SU-DHL-6 (cell line): Measurements from ENCODE around the gene MYO6.

Experiments used
- H2AFZ ChIP-seq: fragments of 200-600 bp; sonication (generic); 2 replicates; pipeline ENCODE4 v1.6.1; 2014; ENCODE audit warnings: low read depth, mild to moderate bottlenecking, moderate library complexity, mixed read lengths, antibody characterized with exemption, low read length; ENCODE audit not compliant: severe bottlenecking
- H3F3A ChIP-seq: fragments of 200-600 bp; shearing (Covaris generic); 2 replicates; pipeline ENCODE4 v1.6.0; 2016; ENCODE audit warnings: antibody characterized with exemption, mild to moderate bottlenecking; ENCODE audit not compliant: insufficient read depth
- H3K27ac ChIP-seq: fragments of 200-600 bp; sonication (generic); 2 replicates; pipeline ENCODE4 v1.5.1; 2016; ENCODE audit warnings: low read depth, mild to moderate bottlenecking, low read length, moderate library complexity, mixed read lengths
- H3K27me3 ChIP-seq: fragments of 200-600 bp; sonication (generic), shearing (Covaris generic); 2 replicates; pipeline ENCODE4 v1.6.0; 2014; ENCODE audit warnings: mild to moderate bottlenecking, low read length
- H3K36me3 ChIP-seq: fragments of 200-600 bp; sonication (generic); 2 replicates; pipeline ENCODE4 v1.6.1; 2014; ENCODE audit warnings: mild to moderate bottlenecking, low read length, mixed read lengths
- H3K4me2 ChIP-seq: fragments of 300-600, 200-600 bp; shearing (Covaris generic), sonication (generic); 2 replicates; pipeline ENCODE4 v1.6.0; 2014; ENCODE audit warnings: low read length, low read depth, mild to moderate bottlenecking; ENCODE audit not compliant: poor library complexity, severe bottlenecking
- H3K4me3 ChIP-seq: fragments of 200-600 bp; sonication (generic); 2 replicates; pipeline ENCODE4 v1.5.1; 2014; ENCODE audit warnings: antibody characterized with exemption, low read length, mild to moderate bottlenecking, mixed read lengths; ENCODE audit not compliant: insufficient read depth, poor library complexity, severe bottlenecking
- H3K79me2 ChIP-seq: fragments of 200-600 bp; sonication (generic); 2 replicates; pipeline ENCODE4 v1.6.1; 2014; ENCODE audit warnings: mild to moderate bottlenecking, low read length, moderate library complexity; ENCODE audit not compliant: insufficient read depth
- H3K9ac ChIP-seq: fragments of 200-600 bp; sonication (generic); 2 replicates; pipeline ENCODE4 v1.7.0; 2014; ENCODE audit warnings: mild to moderate bottlenecking, low read length
- H3K9me2 ChIP-seq: fragments of 200-600 bp; sonication (generic); replicated peaks from 2 replicates; pipeline ENCODE4 v1.6.1; 2014; ENCODE audit warnings: low read length; ENCODE audit not compliant: insufficient read depth
- H3K9me3 ChIP-seq: fragments of 200-600 bp; sonication (generic); 2 replicates; pipeline ENCODE4 v1.6.1; 2014; ENCODE audit warnings: low read length, mixed read lengths; ENCODE audit not compliant: insufficient read depth
- H4K20me1 ChIP-seq: fragments of 200-600 bp; sonication (generic); 2 replicates; pipeline ENCODE4 v1.6.1; 2014; ENCODE audit warnings: low read depth, mild to moderate bottlenecking, antibody characterized with exemption, low read length, moderate library complexity, mixed read lengths
- CTCF ChIP-seq: fragments of 200-600 bp; sonication (generic); IDR thresholded peaks from one replicate; pipeline ENCODE4 v1.5.1; 2017; ENCODE audit warnings: antibody characterized with exemption, mild to moderate bottlenecking, low read length, moderate library complexity; ENCODE audit not compliant: insufficient read depth, poor library complexity, severe bottlenecking
- EZH2phosphoT487 ChIP-seq: fragments of 200-600 bp; sonication (generic), shearing (Covaris generic); conservative IDR thresholded peaks from 2 replicates; pipeline ENCODE4 v1.6.1; 2018; ENCODE audit warnings: mild to moderate bottlenecking, antibody characterized with exemption, low read length, moderate library complexity, mixed read lengths

MYO6 gene

GRCh38 chr6:75791881-75792280, 42.8 kb downstream of the MYO6 start:
- no peak for TF ChIP-seq EZH2phosphoT487
- TF ChIP-seq CTCF: no peak
- Histone ChIP-seq H3F3A (0 out of 2 replicates have a peak, but pooled peaks cover 2% of the 10 kb centered on the region), H3K27me3 (no peaks in the 10 kb centered on the region), H3K9me3 (no peaks in the 10 kb centered on the region), H3K4me2 (no peak overlapping the region), H3K9me2 (no peaks in the 10 kb centered on the region), H3K79me2 (no peaks in the 10 kb centered on the region), H3K36me3 (no peaks in the 10 kb centered on the region), H3K27ac (no peak overlapping the region), H3K4me3 (no peak overlapping the region), H4K20me1 (peaks cover 7% of the 10 kb centered on the region; the same call in 1 of the 2 replicates), H3K9ac (no peak overlapping the region), H2AFZ (no peak overlapping the region)

GRCh38 chr6:75794351-75794846, 45.4 kb downstream of the MYO6 start:
- no peak overlapping the region for H2AFZ ChIP-seq
- no peak for TF ChIP-seq CTCF
- no peak for TF ChIP-seq EZH2phosphoT487
- 0 out of 2 replicates have a peak, but pooled peaks cover 2% of the 10 kb centered on the region for H3F3A ChIP-seq
- no peaks in the 10 kb centered on the region for H3K79me2 ChIP-seq
- H3K9me2 ChIP-seq: no peaks in the 10 kb centered on the region
- H3K27ac ChIP-seq: no peak overlapping the region
- peaks cover 7% of the 10 kb centered on the region; the same call in 1 of the 2 replicates for H4K20me1 ChIP-seq
- no peaks in the 10 kb centered on the region for H3K9me3 ChIP-seq
- H3K4me2 ChIP-seq: no peak overlapping the region
- no peak overlapping the region for H3K4me3 ChIP-seq
- H3K36me3 ChIP-seq: no peaks in the 10 kb centered on the region
- no peaks in the 10 kb centered on the region for H3K27me3 ChIP-seq
- no peak overlapping the region for H3K9ac ChIP-seq

DNA sequence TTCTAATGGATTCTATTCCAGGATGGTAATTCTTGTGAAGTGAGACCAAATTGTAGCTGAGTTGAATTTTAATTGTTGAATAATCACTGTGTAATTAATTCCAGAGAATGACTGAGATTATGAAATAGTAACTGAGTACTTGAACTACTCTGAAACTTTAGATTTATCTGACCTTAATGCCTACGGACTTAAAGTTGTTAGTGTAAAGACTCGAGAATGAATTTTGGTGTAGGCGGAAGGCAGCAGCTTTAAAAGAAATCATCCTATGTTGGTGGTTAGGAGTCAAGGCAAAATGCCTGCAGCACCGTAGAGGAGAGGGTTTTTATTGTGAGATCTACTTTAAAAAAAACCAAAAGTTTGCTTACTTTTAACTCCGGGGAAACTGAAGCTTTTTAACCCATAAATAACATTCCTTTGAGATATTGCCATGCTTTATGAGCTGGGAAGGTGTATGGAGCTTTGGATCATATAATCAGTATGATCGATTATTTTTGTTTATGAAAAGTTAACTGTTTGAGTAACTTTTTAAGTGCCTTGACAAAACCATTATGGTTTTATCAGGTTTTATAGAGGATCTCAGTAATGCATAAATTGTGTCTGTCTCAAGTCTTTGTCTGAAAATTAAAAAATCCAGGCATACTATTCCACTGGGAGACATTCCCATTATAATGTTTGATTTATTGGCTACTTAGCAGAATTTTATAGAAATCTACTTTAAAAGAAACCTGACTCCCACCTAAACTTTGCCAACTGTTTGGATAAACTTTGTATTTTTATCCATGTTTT, 46.1 kb downstream of the MYO6 start:
- Histone ChIP-seq H2AFZ (no peak overlapping the region), H3K9ac (no peak overlapping the region), H3K9me2 (no peaks in the 10 kb centered on the region), H3K4me3 (no peak overlapping the region), H3K27ac (no peak overlapping the region), H3K79me2 (no peaks in the 10 kb centered on the region), H3K27me3 (no peaks in the 10 kb centered on the region), H3K9me3 (no peaks in the 10 kb centered on the region), H4K20me1 (peaks cover 7% of the 10 kb centered on the region; the same call in 1 of the 2 replicates), H3K4me2 (no peak overlapping the region), H3F3A (0 out of 2 replicates have a peak, but pooled peaks cover 2% of the 10 kb centered on the region), H3K36me3 (no peaks in the 10 kb centered on the region)
- TF ChIP-seq EZH2phosphoT487 (no peak), CTCF (no peak)
